Measurements from ENCODE around the gene GPR139. TPM values are rescaled to one million over a fixed set of nuclear protein-coding genes. Genes with fewer than 3 reads are reported as not detected.

The GPR139 gene
- total RNA-seq, 1 experiment from 2014 or later, result not detected

- ChIA-PET POLR2A (ENCODE audit: unreplicated experiment) (no interaction called here), CTCF (no interaction called here)
- H3K79me2 ChIP-seq (ENCODE audit: low read length), result no peaks in the 10 kb centered on the region
- no TSS peak for BruUV-seq (replicated peaks)
- no peaks in the 10 kb centered on the region for H3K9me2 ChIP-seq (replicated peaks; ENCODE audit: low read length)
- no peak overlapping the region for H3K9ac ChIP-seq (ENCODE audit: low read length)
- H3F3A ChIP-seq (ENCODE audit: low read length, unreplicated experiment), result no peaks in the 10 kb centered on the region
- no peaks in the 10 kb centered on the region for H3K9me3 ChIP-seq (ENCODE audit: low read length)
- no peaks in the 10 kb centered on the region for H3K36me3 ChIP-seq (ENCODE audit: low read depth, low read length)
- H4K20me1 ChIP-seq (ENCODE audit: low read length), result no peaks in the 10 kb centered on the region
- intact Hi-C loops (cut with micrococcal nuclease), result no loop called here
- H3K4me2 ChIP-seq (ENCODE audit: low read length), result no peak overlapping the region
- H3K4me1 ChIP-seq (ENCODE audit: insufficient read depth, low read length), result no peaks in the 10 kb centered on the region
- TF ChIP-seq EZH2 (IDR thresholded peaks at IDR 0.05; ENCODE audit: low read length, unreplicated experiment) (no peak), EZH2phosphoT487 (IDR thresholded peaks at IDR 0.05; ENCODE audit: borderline replicate concordance, low read length) (no peak), CTCF (conservative IDR thresholded peaks at IDR 0.05; ENCODE audit: low read depth, low read length) (no peak)
- peaks cover 15% of the 10 kb centered on the region for H3K27me3 ChIP-seq (ENCODE audit: low read length)
- H2AFZ ChIP-seq (ENCODE audit: low read length), result no peak overlapping the region
- H3K4me3 ChIP-seq (ENCODE audit: low read length), result no peak overlapping the region
- DNase-seq, result no peak
- no peak overlapping the region for H3K27ac ChIP-seq (ENCODE audit: low read length)
- ATAC-seq, result no peak
These were observed 31.6 kb downstream of the GPR139 start for GRCh38 chr16:20041924-20042596.

GRCh38 chr16:20040011-20040410 lies 33.7 kb downstream of the GPR139 start:
- Histone ChIP-seq H4K20me1 (ENCODE audit: low read length) (no peaks in the 10 kb centered on the region), H2AFZ (ENCODE audit: low read length) (no peak overlapping the region), H3K9ac (ENCODE audit: low read length) (no peak overlapping the region), H3K4me2 (ENCODE audit: low read length) (no peak overlapping the region), H3K9me2 (replicated peaks; ENCODE audit: low read length) (no peaks in the 10 kb centered on the region), H3K36me3 (ENCODE audit: low read depth, low read length) (no peaks in the 10 kb centered on the region), H3K4me3 (ENCODE audit: low read length) (no peak overlapping the region), H3F3A (ENCODE audit: low read length, unreplicated experiment) (no peaks in the 10 kb centered on the region), H3K27me3 (ENCODE audit: low read length) (peaks cover 15% of the 10 kb centered on the region), H3K4me1 (ENCODE audit: insufficient read depth, low read length) (no peaks in the 10 kb centered on the region), H3K79me2 (ENCODE audit: low read length) (no peaks in the 10 kb centered on the region), H3K9me3 (ENCODE audit: low read length) (no peaks in the 10 kb centered on the region), H3K27ac (ENCODE audit: low read length) (no peak overlapping the region)
- DNase-seq (no peak), ATAC-seq (no peak)
- ChIA-PET CTCF (no interaction called here), POLR2A (ENCODE audit: unreplicated experiment) (no interaction called here)
- intact Hi-C loops (cut with micrococcal nuclease), result no loop called here
- TF ChIP-seq EZH2 (IDR thresholded peaks at IDR 0.05; ENCODE audit: low read length, unreplicated experiment) (no peak), CTCF (conservative IDR thresholded peaks at IDR 0.05; ENCODE audit: low read depth, low read length) (no peak), EZH2phosphoT487 (IDR thresholded peaks at IDR 0.05; ENCODE audit: borderline replicate concordance, low read length) (no peak)
- BruUV-seq (replicated peaks), result no TSS peak

GRCh38 chr16:20029611-20030010 lies 44.1 kb downstream of the GPR139 start:
- Histone ChIP-seq H3K36me3 (ENCODE audit: low read depth, low read length) (no peaks in the 10 kb centered on the region), H3K9ac (ENCODE audit: low read length) (no peak overlapping the region), H3K4me1 (ENCODE audit: insufficient read depth, low read length) (no peaks in the 10 kb centered on the region), H3K9me3 (ENCODE audit: low read length) (no peaks in the 10 kb centered on the region), H3K27me3 (ENCODE audit: low read length) (peaks cover 6% of the 10 kb centered on the region; the same call in 1 of the 2 replicates), H2AFZ (ENCODE audit: low read length) (no peak overlapping the region), H3K4me2 (ENCODE audit: low read length) (no peak overlapping the region), H3K27ac (ENCODE audit: low read length) (no peak overlapping the region), H3F3A (ENCODE audit: low read length, unreplicated experiment) (no peaks in the 10 kb centered on the region), H4K20me1 (ENCODE audit: low read length) (no peaks in the 10 kb centered on the region), H3K79me2 (ENCODE audit: low read length) (no peaks in the 10 kb centered on the region), H3K9me2 (replicated peaks; ENCODE audit: low read length) (no peaks in the 10 kb centered on the region), H3K4me3 (ENCODE audit: low read length) (no peak overlapping the region)
- BruUV-seq (replicated peaks), result no TSS peak
- TF ChIP-seq CTCF (conservative IDR thresholded peaks at IDR 0.05; ENCODE audit: low read depth, low read length) (no peak), EZH2phosphoT487 (IDR thresholded peaks at IDR 0.05; ENCODE audit: borderline replicate concordance, low read length) (no peak), EZH2 (IDR thresholded peaks at IDR 0.05; ENCODE audit: low read length, unreplicated experiment) (no peak)
- ATAC-seq (no peak), DNase-seq (no peak)
- intact Hi-C loops (cut with micrococcal nuclease), result no loop called here
- POLR2A ChIA-PET (ENCODE audit: unreplicated experiment), result no interaction called here
- CTCF ChIA-PET, result no interaction called here

Measured in PC-3 (cell line).